Panc1 (cell line): Measurements from ENCODE around the gene VPS16. TPM values are rescaled to one million over a fixed set of nuclear protein-coding genes. Genes with fewer than 3 reads are reported as not detected.

Experiments
- ATAC-seq: fragments of 200-7000 bp; cut with Tn5 transposase; 2 replicates; pipeline ENCODE4 v1.9.1; 2020; ENCODE audit warnings: mild to moderate bottlenecking, moderate library complexity
- BruUV-seq: library from RNA; stranded (reverse); fragments of 400-500 nt; replicated peaks from 2 replicates; lab custom pipeline; 2021; lab: Mats Ljungman, UMichigan
- CTCF ChIA-PET: fragments of 300-600 bp; sonication (Branson Sonifier 250); formaldehyde crosslinking; loops from one replicate; lab custom pipeline; 2022; ENCODE audit warnings: antibody characterized with exemption; lab: Charles Lee
- POLR2A ChIA-PET: fragments of 300-600 bp; sonication (Branson Sonifier 250); formaldehyde crosslinking; loops from one replicate; lab custom pipeline; 2022; ENCODE audit warnings: antibody characterized with exemption; lab: Charles Lee
- DNase-seq: peaks from one replicate; pipeline ENCODE4 v3.0.0-alpha.2; 2010; ENCODE audit warnings: low read depth, low spot score
- H3K27ac ChIP-seq: 2 replicates; pipeline ENCODE4 v1.5.1; 2011; ENCODE audit warnings: mild to moderate bottlenecking, low read length, inconsistent platforms
- H3K27me3 ChIP-seq: fragments of 200-500 bp; sonication (Bioruptor generic); 2 replicates; pipeline ENCODE4 v1.6.0; 2014; ENCODE audit warnings: low read length, inconsistent platforms; ENCODE audit not compliant: control insufficient read depth, insufficient read depth
- H3K36me3 ChIP-seq: fragments of 200-500 bp; sonication (Bioruptor generic); 2 replicates; pipeline ENCODE4 v1.5.1; 2014; ENCODE audit warnings: inconsistent platforms, mild to moderate bottlenecking, low read length, moderate library complexity; ENCODE audit not compliant: control insufficient read depth, insufficient read depth
- H3K4me1 ChIP-seq: 2 replicates; pipeline ENCODE4 v1.5.1; 2011; ENCODE audit warnings: inconsistent platforms, mild to moderate bottlenecking, low read length, moderate library complexity; ENCODE audit not compliant: control insufficient read depth, insufficient read depth
- H3K4me3 ChIP-seq, 2 experiments: 2 replicates each; pipeline ENCODE4 v1.5.1; 2011 to 2012; ENCODE audit warnings: low read depth in 2 of 2, low read length in 2 of 2, mild to moderate bottlenecking in 2 of 2, inconsistent platforms in 1 of 2, moderate library complexity in 1 of 2
- H3K9me3 ChIP-seq: fragments of 200-500 bp; sonication (Bioruptor generic); 2 replicates; pipeline ENCODE4 v1.5.1; 2014; ENCODE audit warnings: low read depth, mild to moderate bottlenecking, inconsistent platforms, low read length, moderate library complexity; ENCODE audit not compliant: control insufficient read depth, insufficient read depth
- POLR2AphosphoS5 ChIP-seq: IDR thresholded peaks from 2 replicates; pipeline ENCODE4 v1.6.1; 2012; ENCODE audit warnings: mild to moderate bottlenecking, low read depth, low read length, moderate library complexity
- SIN3A ChIP-seq: IDR thresholded peaks from 2 replicates; pipeline ENCODE4 v1.6.1; 2012; ENCODE audit warnings: low read depth, mild to moderate bottlenecking, low read length, moderate library complexity, borderline replicate concordance; ENCODE audit not compliant: insufficient read depth
- TCF7L2 ChIP-seq: IDR thresholded peaks from 2 replicates; pipeline ENCODE4 v1.6.1; 2011; ENCODE audit warnings: mild to moderate bottlenecking, low read depth, low read length, inconsistent platforms
- in situ Hi-C: cut with HindIII; loops from 2 replicates; pipeline ENCODE4 v1.10.0; 2016; ENCODE audit warnings: low sequenced_read_pairs, low pct_unique_long_range_greater_than_20kb
- intact Hi-C: fragments of 100-400 bp; cut with micrococcal nuclease; formaldehyde crosslinking; loops from one replicate; pipeline ENCODE4 v1.10.0; 2022; ENCODE audit not compliant: unreplicated experiment
- total RNA-seq: library from RNA; stranded (reverse); gene quantifications from one replicate; pipeline ENCODE4 v1.2.1, GENCODE V29; 2021; ENCODE audit not compliant: unreplicated experiment
- TF ChIP-seq, protein P1 (sequence below), 2 experiments: IDR thresholded peaks; 2 replicates each; pipeline ENCODE4 v1.6.1; 2011 to 2012; ENCODE audit warnings: low read depth in 2 of 2, control low read depth in 1 of 2, low read length in 1 of 2, mild to moderate bottlenecking in 1 of 2, moderate library complexity in 1 of 2; ENCODE audit not compliant: insufficient read depth in 1 of 2
- TF ChIP-seq, protein P2 (sequence below): fragments of 450-650 bp; IDR thresholded peaks from 2 replicates; pipeline ENCODE4 v1.5.1; 2017; ENCODE audit warnings: mild to moderate bottlenecking

The VPS16 gene
- total RNA-seq, 1 experiment from 2014 or later = 35.3 TPM

DNA sequence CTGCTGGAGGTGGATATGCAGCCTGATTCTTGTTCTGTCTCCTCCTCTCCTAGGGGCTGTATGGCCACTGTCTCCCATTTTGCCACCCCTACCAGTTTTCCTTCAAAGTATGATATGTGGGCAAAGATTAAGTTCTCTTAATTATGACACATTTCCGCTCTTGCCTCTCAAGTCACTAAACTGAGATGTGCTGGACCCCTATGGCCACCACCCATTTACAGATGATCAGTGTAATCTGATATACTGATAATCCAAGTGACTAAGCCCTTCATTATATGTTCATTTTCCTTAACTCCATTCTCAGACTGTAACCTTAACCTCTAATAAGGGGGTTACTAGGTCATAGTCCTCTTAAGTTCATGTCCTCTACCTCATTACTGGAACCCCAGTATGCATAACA, 26.5 kb upstream of the VPS16 start:
- Histone ChIP-seq H3K4me3 (no peak overlapping the region), H3K27me3 (no peaks in the 10 kb centered on the region), H3K27ac (no peak overlapping the region), H3K9me3 (peaks cover 6% of the 10 kb centered on the region; the same call in 1 of the 2 replicates), H3K4me1 (no peaks in the 10 kb centered on the region; the same call in 1 of the 2 replicates), H3K36me3 (no peaks in the 10 kb centered on the region)
- BruUV-seq = no TSS peak
- ChIA-PET POLR2A (no interaction called here), CTCF (no interaction called here)
- intact Hi-C loops (no loop called here), in situ Hi-C loops (no loop called here)
- ATAC-seq (no peak), DNase-seq (no peak)
- no peak for TF ChIP-seq TCF7L2
- TF ChIP-seq, protein P1, sequence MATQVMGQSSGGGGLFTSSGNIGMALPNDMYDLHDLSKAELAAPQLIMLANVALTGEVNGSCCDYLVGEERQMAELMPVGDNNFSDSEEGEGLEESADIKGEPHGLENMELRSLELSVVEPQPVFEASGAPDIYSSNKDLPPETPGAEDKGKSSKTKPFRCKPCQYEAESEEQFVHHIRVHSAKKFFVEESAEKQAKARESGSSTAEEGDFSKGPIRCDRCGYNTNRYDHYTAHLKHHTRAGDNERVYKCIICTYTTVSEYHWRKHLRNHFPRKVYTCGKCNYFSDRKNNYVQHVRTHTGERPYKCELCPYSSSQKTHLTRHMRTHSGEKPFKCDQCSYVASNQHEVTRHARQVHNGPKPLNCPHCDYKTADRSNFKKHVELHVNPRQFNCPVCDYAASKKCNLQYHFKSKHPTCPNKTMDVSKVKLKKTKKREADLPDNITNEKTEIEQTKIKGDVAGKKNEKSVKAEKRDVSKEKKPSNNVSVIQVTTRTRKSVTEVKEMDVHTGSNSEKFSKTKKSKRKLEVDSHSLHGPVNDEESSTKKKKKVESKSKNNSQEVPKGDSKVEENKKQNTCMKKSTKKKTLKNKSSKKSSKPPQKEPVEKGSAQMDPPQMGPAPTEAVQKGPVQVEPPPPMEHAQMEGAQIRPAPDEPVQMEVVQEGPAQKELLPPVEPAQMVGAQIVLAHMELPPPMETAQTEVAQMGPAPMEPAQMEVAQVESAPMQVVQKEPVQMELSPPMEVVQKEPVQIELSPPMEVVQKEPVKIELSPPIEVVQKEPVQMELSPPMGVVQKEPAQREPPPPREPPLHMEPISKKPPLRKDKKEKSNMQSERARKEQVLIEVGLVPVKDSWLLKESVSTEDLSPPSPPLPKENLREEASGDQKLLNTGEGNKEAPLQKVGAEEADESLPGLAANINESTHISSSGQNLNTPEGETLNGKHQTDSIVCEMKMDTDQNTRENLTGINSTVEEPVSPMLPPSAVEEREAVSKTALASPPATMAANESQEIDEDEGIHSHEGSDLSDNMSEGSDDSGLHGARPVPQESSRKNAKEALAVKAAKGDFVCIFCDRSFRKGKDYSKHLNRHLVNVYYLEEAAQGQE (IDR thresholded peaks at IDR 0.05; ENCODE audit: insufficient read depth in 1 of 2, low read depth in 2 of 2, low read length in 1 of 2) = no peak
- no peak for TF ChIP-seq POLR2AphosphoS5
- no peak for TF ChIP-seq SIN3A
- TF ChIP-seq, protein P2, sequence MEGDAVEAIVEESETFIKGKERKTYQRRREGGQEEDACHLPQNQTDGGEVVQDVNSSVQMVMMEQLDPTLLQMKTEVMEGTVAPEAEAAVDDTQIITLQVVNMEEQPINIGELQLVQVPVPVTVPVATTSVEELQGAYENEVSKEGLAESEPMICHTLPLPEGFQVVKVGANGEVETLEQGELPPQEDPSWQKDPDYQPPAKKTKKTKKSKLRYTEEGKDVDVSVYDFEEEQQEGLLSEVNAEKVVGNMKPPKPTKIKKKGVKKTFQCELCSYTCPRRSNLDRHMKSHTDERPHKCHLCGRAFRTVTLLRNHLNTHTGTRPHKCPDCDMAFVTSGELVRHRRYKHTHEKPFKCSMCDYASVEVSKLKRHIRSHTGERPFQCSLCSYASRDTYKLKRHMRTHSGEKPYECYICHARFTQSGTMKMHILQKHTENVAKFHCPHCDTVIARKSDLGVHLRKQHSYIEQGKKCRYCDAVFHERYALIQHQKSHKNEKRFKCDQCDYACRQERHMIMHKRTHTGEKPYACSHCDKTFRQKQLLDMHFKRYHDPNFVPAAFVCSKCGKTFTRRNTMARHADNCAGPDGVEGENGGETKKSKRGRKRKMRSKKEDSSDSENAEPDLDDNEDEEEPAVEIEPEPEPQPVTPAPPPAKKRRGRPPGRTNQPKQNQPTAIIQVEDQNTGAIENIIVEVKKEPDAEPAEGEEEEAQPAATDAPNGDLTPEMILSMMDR = no peak

DNA sequence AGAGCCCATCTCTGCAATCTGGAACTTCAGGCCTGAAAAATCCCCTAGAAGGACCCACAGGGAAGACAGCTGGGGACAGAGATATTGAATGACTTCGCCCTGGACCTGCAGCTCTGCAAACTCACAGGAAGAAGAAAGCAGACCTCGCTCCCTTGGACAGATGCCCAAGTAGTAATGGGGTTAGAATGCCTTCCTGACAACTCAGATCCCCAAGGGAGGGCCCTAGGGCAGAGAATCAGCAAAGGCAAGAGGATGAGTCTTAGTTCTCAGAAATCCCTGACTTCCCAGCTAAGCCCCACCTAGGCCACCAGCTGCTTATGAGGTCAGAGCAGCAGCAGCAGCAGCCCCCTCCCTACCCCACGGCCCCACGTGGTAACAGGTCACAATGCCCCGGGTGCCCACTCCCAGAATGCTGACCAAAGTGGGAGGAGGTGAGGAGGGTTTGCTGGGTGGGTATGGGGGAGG, 25.9 kb upstream of the VPS16 start, which contains the start of gene C20orf141:
Gene C20orf141, plus strand, starts transcription at position 401 of the 465 bp plus-strand sequence. CDS start 198 bp downstream, outside the sequence.
- ChIA-PET POLR2A (no interaction called here), CTCF (no interaction called here)
- ATAC-seq = peak; percentile 66
- BruUV-seq = no TSS peak
- peak; percentile 50 for DNase-seq
- Histone ChIP-seq H3K27ac (no peak within 1 kb of the TSS), H3K36me3 (no peaks in the 10 kb centered on the region), H3K4me1 (no peaks in the 10 kb centered on the region; the same call in 1 of the 2 replicates), H3K9me3 (peaks cover 6% of the 10 kb centered on the region; the same call in 1 of the 2 replicates), H3K4me3 (no peak within 1 kb of the TSS), H3K27me3 (no peaks in the 10 kb centered on the region)
- intact Hi-C loops = no loop called here
- TF ChIP-seq, protein P1 (IDR thresholded peaks at IDR 0.05; ENCODE audit: insufficient read depth in 1 of 2, low read depth in 2 of 2, low read length in 1 of 2) = no peak
- TF ChIP-seq, protein P2 = no peak
- TF ChIP-seq SIN3A (no peak), TCF7L2 (no peak), POLR2AphosphoS5 (no peak)
- in situ Hi-C loops = no loop called here
